Tibial nerve (tissue), 4 donors: ENCODE measurements around the gene XIRP2.

Experiments
- CTCF ChIP-seq, 5 experiments: fragments of 200-600 bp in 3 of 5; fragments of 450-650 bp in 2 of 5; sonication (generic) in 3 of 5; IDR thresholded peaks; one replicate each; pipeline ENCODE4 v1.5.1; 2016 to 2019; ENCODE audit warnings: antibody characterized with exemption in 5 of 5, mild to moderate bottlenecking in 3 of 5, moderate library complexity in 2 of 5
- EP300 ChIP-seq, 2 donors: sonication (generic); formaldehyde crosslinking; IDR thresholded peaks; one replicate each; pipeline ENCODE4 v1.6.1; 2017; ENCODE audit warnings: antibody characterized with exemption in 2 of 2, mild to moderate bottlenecking in 1 of 2
- POLR2A ChIP-seq, 2 donors: fragments of 450-650 bp; IDR thresholded peaks; one replicate each; pipeline ENCODE4 v1.6.1; 2017; ENCODE audit warnings: antibody characterized with exemption in 2 of 2, mild to moderate bottlenecking in 2 of 2, moderate library complexity in 2 of 2

- TF ChIP-seq CTCF (IDR thresholded peaks at IDR 0.05) (no peak), POLR2A (IDR thresholded peaks at IDR 0.05) (no peak), EP300 (IDR thresholded peaks at IDR 0.05) (no peak)
Observed at GRCh38 chr2:167265722-167266121, 377.4 kb downstream of the XIRP2 start.
